ENCODE results near the gene PRIMA1. TPM values are rescaled to one million over a fixed set of nuclear protein-coding genes. Genes with fewer than 3 reads are reported as not detected.

Gene PRIMA1
- total RNA-seq, 1 experiment from 2014 or later, result 1.0 TPM

GRCh38 chr14:93821051-93821450 lies 32.8 kb upstream of the PRIMA1 start:
- Histone ChIP-seq H3K4me1 (no peaks in the 10 kb centered on the region), H3K4me3 (ENCODE audit: low read depth, low read length) (no peak overlapping the region), H3K9me3 (no peaks in the 10 kb centered on the region), H3K36me3 (ENCODE audit: control insufficient read depth, insufficient read depth, low read length) (no peaks in the 10 kb centered on the region), H3K27me3 (replicated peaks; ENCODE audit: control insufficient read depth, insufficient read depth, low read length) (no peaks in the 10 kb centered on the region)
- TF ChIP-seq CTCF (IDR thresholded peaks at IDR 0.05; ENCODE audit: insufficient read depth in 1 of 2, low read depth in 1 of 2, low read length in 1 of 2, severe bottlenecking in 1 of 2, unreplicated experiment in 1 of 2), result no peak
- Mint-ChIP-seq H3K4me3 (ENCODE audit: unreplicated experiment) (no peak overlapping the region), H3K9me3 (ENCODE audit: unreplicated experiment) (no peaks in the 10 kb centered on the region), H3K4me1 (ENCODE audit: low read depth, unreplicated experiment) (no peaks in the 10 kb centered on the region), H3K27me3 (ENCODE audit: insufficient read depth, unreplicated experiment) (peaks cover 23% of the 10 kb centered on the region), H3K27ac (ENCODE audit: unreplicated experiment) (no peak overlapping the region), H3K36me3 (ENCODE audit: insufficient read depth, unreplicated experiment) (no peaks in the 10 kb centered on the region)
- BruUV-seq (replicated peaks), result no TSS peak
- intact Hi-C loops (cut with micrococcal nuclease; ENCODE audit: unreplicated experiment), result no loop called here
- DNase-seq, result no peak
- CTCF ChIA-PET, result no interaction called here
- POLR2A ChIA-PET, result no interaction called here

GRCh38 chr14:93818857-93819256 lies 30.6 kb upstream of the PRIMA1 start:
- ChIA-PET POLR2A (no interaction called here), CTCF (no interaction called here)
- no peak overlapping the region for H3K4me3 ChIP-seq (ENCODE audit: low read depth, low read length)
- no TSS peak for BruUV-seq (replicated peaks)
- peaks cover 4% of the 10 kb centered on the region; the same call in 1 of the 2 replicates for H3K9me3 ChIP-seq
- H3K36me3 ChIP-seq (ENCODE audit: control insufficient read depth, insufficient read depth, low read length), result no peaks in the 10 kb centered on the region
- no peak for DNase-seq
- Mint-ChIP-seq H3K9me3 (ENCODE audit: unreplicated experiment) (peaks cover 17% of the 10 kb centered on the region), H3K36me3 (ENCODE audit: insufficient read depth, unreplicated experiment) (no peaks in the 10 kb centered on the region), H3K27ac (ENCODE audit: unreplicated experiment) (no peak overlapping the region), H3K4me1 (ENCODE audit: low read depth, unreplicated experiment) (no peaks in the 10 kb centered on the region), H3K4me3 (ENCODE audit: unreplicated experiment) (no peak overlapping the region), H3K27me3 (ENCODE audit: insufficient read depth, unreplicated experiment) (peaks cover 20% of the 10 kb centered on the region)
- no peak for TF ChIP-seq CTCF (IDR thresholded peaks at IDR 0.05; ENCODE audit: insufficient read depth in 1 of 2, low read depth in 1 of 2, low read length in 1 of 2, severe bottlenecking in 1 of 2, unreplicated experiment in 1 of 2)
- intact Hi-C loops (cut with micrococcal nuclease; ENCODE audit: unreplicated experiment), result no loop called here
- no peaks in the 10 kb centered on the region for H3K4me1 ChIP-seq
- H3K27me3 ChIP-seq (replicated peaks; ENCODE audit: control insufficient read depth, insufficient read depth, low read length), result no peaks in the 10 kb centered on the region

- TF ChIP-seq CTCF (IDR thresholded peaks at IDR 0.05; ENCODE audit: insufficient read depth in 1 of 2, low read depth in 1 of 2, low read length in 1 of 2, severe bottlenecking in 1 of 2, unreplicated experiment in 1 of 2), result no peak
- Histone ChIP-seq H3K27me3 (replicated peaks; ENCODE audit: control insufficient read depth, insufficient read depth, low read length) (no peaks in the 10 kb centered on the region), H3K9me3 (peaks cover 4% of the 10 kb centered on the region; the same call in 1 of the 2 replicates), H3K36me3 (ENCODE audit: control insufficient read depth, insufficient read depth, low read length) (no peaks in the 10 kb centered on the region), H3K4me3 (ENCODE audit: low read depth, low read length) (no peak overlapping the region), H3K4me1 (no peaks in the 10 kb centered on the region)
- Mint-ChIP-seq H3K27me3 (ENCODE audit: insufficient read depth, unreplicated experiment) (no peaks in the 10 kb centered on the region), H3K9me3 (ENCODE audit: unreplicated experiment) (peaks cover 43% of the 10 kb centered on the region), H3K4me1 (ENCODE audit: low read depth, unreplicated experiment) (no peaks in the 10 kb centered on the region), H3K27ac (ENCODE audit: unreplicated experiment) (no peak overlapping the region), H3K36me3 (ENCODE audit: insufficient read depth, unreplicated experiment) (no peaks in the 10 kb centered on the region), H3K4me3 (ENCODE audit: unreplicated experiment) (no peak overlapping the region)
- DNase-seq, result no peak
- intact Hi-C loops (cut with micrococcal nuclease; ENCODE audit: unreplicated experiment), result no loop called here
- ChIA-PET POLR2A (no interaction called here), CTCF (no interaction called here)
- BruUV-seq (replicated peaks), result no TSS peak
These were observed 23.4 kb upstream of the PRIMA1 start for GRCh38 chr14:93811676-93812075.
